SK-N-SH (cell line): ENCODE data around the gene NRTN. TPM values are rescaled to one million over a fixed set of nuclear protein-coding genes. Genes with fewer than 3 reads are reported as not detected.

Experiments used
- CTCF ChIA-PET: fragments of 300-600, 350-600 bp; formaldehyde crosslinking; extraction: SDS; loops from one replicate; lab custom pipeline; 2021; lab: Yijun Ruan, JAX
- POLR2A ChIA-PET: fragments of 350-600 bp; sonication (Branson Sonifier 250); formaldehyde crosslinking; extraction: SDS; loops from one replicate; lab custom pipeline; 2020; ENCODE audit warnings: antibody characterized with exemption, inconsistent platforms; lab: Yijun Ruan, JAX
- DNase-seq: peaks from one replicate; pipeline ENCODE4 v3.0.0; 2012
- H2AFZ ChIP-seq: fragments of 200-600 bp; sonication (generic); 2 replicates; pipeline ENCODE4 v1.8.1; 2016; ENCODE audit warnings: antibody characterized with exemption, mild to moderate bottlenecking, low read depth
- H3F3A ChIP-seq: fragments of 200-600 bp; sonication (generic); replicated peaks from 2 replicates; pipeline ENCODE3; 2016; ENCODE audit warnings: antibody characterized with exemption, mild to moderate bottlenecking; ENCODE audit not compliant: insufficient read depth
- H3K27ac ChIP-seq, 2 experiments: fragments of 200-500 bp in 1 of 2; fragments of 200-600 bp in 1 of 2; sonication (Bioruptor generic) in 1 of 2; sonication (generic), shearing (Covaris generic) in 1 of 2; 2 replicates each; pipeline versions ENCODE4 v1.5.1 to v1.6.1; 2014 to 2016; ENCODE audit warnings: low read depth in 2 of 2, inconsistent platforms in 1 of 2, low read length in 1 of 2, mild to moderate bottlenecking in 1 of 2, mixed read lengths in 1 of 2
- H3K27me3 ChIP-seq: fragments of 200-600 bp; sonication (generic), shearing (Covaris generic); 2 replicates; pipeline ENCODE4 v1.6.1; 2016; ENCODE audit warnings: mixed run types; ENCODE audit not compliant: insufficient read depth
- H3K36me3 ChIP-seq, 2 experiments: fragments of 200-500 bp in 1 of 2; fragments of 200-600 bp in 1 of 2; sonication (Bioruptor generic) in 1 of 2; sonication (generic) in 1 of 2; replicated peaks in 1 of 2; 2 replicates each; pipeline versions ENCODE3 to v1.5.1; 2014 to 2016; ENCODE audit warnings: low read length in 1 of 2, mild to moderate bottlenecking in 1 of 2; ENCODE audit not compliant: insufficient read depth in 2 of 2, control insufficient read depth in 1 of 2
- H3K4me1 ChIP-seq, 2 experiments: fragments of 200-500 bp in 1 of 2; fragments of 200-600 bp in 1 of 2; sonication (Bioruptor generic) in 1 of 2; sonication (generic), shearing (Covaris generic) in 1 of 2; 2 replicates each; pipeline versions ENCODE4 v1.5.1 to v1.6.1; 2014 to 2016; ENCODE audit warnings: low read depth in 1 of 2, low read length in 1 of 2, mixed run types in 1 of 2; ENCODE audit not compliant: insufficient read depth in 2 of 2, control insufficient read depth in 1 of 2
- H3K4me2 ChIP-seq: fragments of 200-600 bp; sonication (generic), shearing (Covaris generic); 2 replicates; pipeline ENCODE4 v1.6.1; 2017; ENCODE audit warnings: mixed run types
- H3K4me3 ChIP-seq, 2 experiments: fragments of 200-500 bp in 1 of 2; fragments of 200-600 bp in 1 of 2; sonication (Bioruptor generic) in 1 of 2; sonication (generic), shearing (Covaris generic) in 1 of 2; 2 replicates each; pipeline versions ENCODE4 v1.5.1 to v1.8.1; 2014 to 2016; ENCODE audit warnings: low read depth in 2 of 2, inconsistent platforms in 1 of 2, low read length in 1 of 2, mild to moderate bottlenecking in 1 of 2, mixed read lengths in 1 of 2, moderate library complexity in 1 of 2
- H3K79me2 ChIP-seq: fragments of 200-600 bp; sonication (generic); 2 replicates; pipeline ENCODE4 v1.8.1; 2017; ENCODE audit warnings: mild to moderate bottlenecking; ENCODE audit not compliant: insufficient read depth
- H3K9ac ChIP-seq: fragments of 200-600 bp; sonication (generic); 2 replicates; pipeline ENCODE4 v1.6.1; 2017; ENCODE audit warnings: mixed run types
- H3K9me2 ChIP-seq: fragments of 200-600 bp; sonication (generic); 2 replicates; pipeline ENCODE4 v1.6.1; 2017; ENCODE audit warnings: mixed run types
- H3K9me3 ChIP-seq: fragments of 200-600 bp; sonication (generic); 2 replicates; pipeline ENCODE4 v1.6.1; 2017; ENCODE audit warnings: mixed run types, mild to moderate bottlenecking, moderate library complexity
- H4K20me1 ChIP-seq: fragments of 200-600 bp; sonication (generic); 2 replicates; pipeline ENCODE4 v1.6.1; 2017; ENCODE audit warnings: mild to moderate bottlenecking, mixed run types; ENCODE audit not compliant: insufficient read depth
- CHD2 ChIP-seq: fragments of 150-350 bp; IDR thresholded peaks from 2 replicates; pipeline ENCODE4 v1.6.1; 2018; ENCODE audit warnings: low read length; ENCODE audit not compliant: partially characterized antibody
- ELF1 ChIP-seq: IDR thresholded peaks from 2 replicates; pipeline ENCODE4 v1.4.0; 2012
- FOXJ3 ChIP-seq: sonication (generic); formaldehyde crosslinking; IDR thresholded peaks from 2 replicates; pipeline ENCODE4 v1.5.1; 2020; ENCODE audit warnings: mild to moderate bottlenecking, missing genetic modification reagents
- GABPA ChIP-seq: IDR thresholded peaks from 2 replicates; pipeline ENCODE4 v1.4.0; 2012; ENCODE audit warnings: low read depth, mild to moderate bottlenecking
- GATA2 ChIP-seq: sonication (generic); formaldehyde crosslinking; IDR thresholded peaks from 2 replicates; pipeline ENCODE4 v1.5.0; 2020; ENCODE audit warnings: mild to moderate bottlenecking, missing genetic modification reagents
- JUND ChIP-seq: IDR thresholded peaks from 2 replicates; pipeline ENCODE4 v1.4.0; 2012
- MEF2A ChIP-seq: IDR thresholded peaks from 2 replicates; pipeline ENCODE4 v1.4.0; 2012; ENCODE audit warnings: low read depth, borderline replicate concordance
- MXI1 ChIP-seq: IDR thresholded peaks from 2 replicates; pipeline ENCODE4 v1.6.1; 2012; ENCODE audit warnings: mild to moderate bottlenecking, low read depth, low read length, improper control_type of control experiment
- NFIC ChIP-seq: IDR thresholded peaks from 2 replicates; pipeline ENCODE4 v1.4.0; 2012; ENCODE audit warnings: borderline replicate concordance
- NRF1 ChIP-seq: IDR thresholded peaks from 2 replicates; pipeline ENCODE4 v1.6.1; 2012; ENCODE audit warnings: low read depth, mild to moderate bottlenecking, low read length
- POLR2AphosphoS5 ChIP-seq: IDR thresholded peaks from 2 replicates; pipeline ENCODE4 v1.6.1; 2012; ENCODE audit warnings: low read depth, low read length
- RAD21 ChIP-seq: IDR thresholded peaks from 2 replicates; pipeline ENCODE4 v1.6.1; 2012; ENCODE audit warnings: mild to moderate bottlenecking, low read length
- RCOR1 ChIP-seq: fragments of 150-350 bp; IDR thresholded peaks from 2 replicates; pipeline ENCODE4 v1.6.1; 2017; ENCODE audit warnings: antibody characterized with exemption, low read length
- RXRA ChIP-seq: IDR thresholded peaks from 2 replicates; pipeline ENCODE4 v1.4.0; 2012; ENCODE audit warnings: low read depth, mild to moderate bottlenecking, borderline replicate concordance
- TAF1 ChIP-seq: IDR thresholded peaks from 2 replicates; pipeline ENCODE4 v1.6.1; 2012; ENCODE audit warnings: low read depth, mild to moderate bottlenecking, low read length, moderate library complexity, borderline replicate concordance
- TCF12 ChIP-seq: IDR thresholded peaks from 2 replicates; pipeline ENCODE4 v1.4.0; 2012
- TEAD4 ChIP-seq: IDR thresholded peaks from 2 replicates; pipeline ENCODE4 v1.4.0; 2012; ENCODE audit warnings: mild to moderate bottlenecking, borderline replicate concordance; ENCODE audit not compliant: insufficient read depth
- YY1 ChIP-seq: IDR thresholded peaks from 2 replicates; pipeline ENCODE4 v1.4.0; 2012; ENCODE audit warnings: low read depth, mild to moderate bottlenecking
- WGBS: methylation state at CpG from one replicate; pipeline ENCODE4 v1.1.6; 2017; ENCODE audit warnings: low lambda C conversion rate; 5-methylcytosine and 5-hydroxymethylcytosine counted together
- polyA plus RNA-seq, 3 experiments: library from polyadenylated mRNA; depleted of rRNA; stranded (reverse); fragments of >200 nt; gene quantifications; 2 replicates each; pipeline ENCODE4 v1.2.3, GENCODE V29; 2012
- TF ChIP-seq, protein P1 (sequence below): IDR thresholded peaks from 2 replicates; pipeline ENCODE4; 2012
- TF ChIP-seq, protein P2 (sequence below): IDR thresholded peaks from 2 replicates; pipeline ENCODE4 v1.4.0; 2012; ENCODE audit warnings: low read depth, borderline replicate concordance

The NRTN gene
- 0.54 and 0.99 TPM in 2 replicates for polyA plus RNA-seq (2012; rRNA removed)
- 0.31 and 0.77 TPM in 2 replicates for polyA plus RNA-seq (2012; cell fraction: cytosol; rRNA removed)
- 0.73 and 0.92 TPM in 2 replicates for polyA plus RNA-seq (2012; cell fraction: nucleus; rRNA removed)

DNA sequence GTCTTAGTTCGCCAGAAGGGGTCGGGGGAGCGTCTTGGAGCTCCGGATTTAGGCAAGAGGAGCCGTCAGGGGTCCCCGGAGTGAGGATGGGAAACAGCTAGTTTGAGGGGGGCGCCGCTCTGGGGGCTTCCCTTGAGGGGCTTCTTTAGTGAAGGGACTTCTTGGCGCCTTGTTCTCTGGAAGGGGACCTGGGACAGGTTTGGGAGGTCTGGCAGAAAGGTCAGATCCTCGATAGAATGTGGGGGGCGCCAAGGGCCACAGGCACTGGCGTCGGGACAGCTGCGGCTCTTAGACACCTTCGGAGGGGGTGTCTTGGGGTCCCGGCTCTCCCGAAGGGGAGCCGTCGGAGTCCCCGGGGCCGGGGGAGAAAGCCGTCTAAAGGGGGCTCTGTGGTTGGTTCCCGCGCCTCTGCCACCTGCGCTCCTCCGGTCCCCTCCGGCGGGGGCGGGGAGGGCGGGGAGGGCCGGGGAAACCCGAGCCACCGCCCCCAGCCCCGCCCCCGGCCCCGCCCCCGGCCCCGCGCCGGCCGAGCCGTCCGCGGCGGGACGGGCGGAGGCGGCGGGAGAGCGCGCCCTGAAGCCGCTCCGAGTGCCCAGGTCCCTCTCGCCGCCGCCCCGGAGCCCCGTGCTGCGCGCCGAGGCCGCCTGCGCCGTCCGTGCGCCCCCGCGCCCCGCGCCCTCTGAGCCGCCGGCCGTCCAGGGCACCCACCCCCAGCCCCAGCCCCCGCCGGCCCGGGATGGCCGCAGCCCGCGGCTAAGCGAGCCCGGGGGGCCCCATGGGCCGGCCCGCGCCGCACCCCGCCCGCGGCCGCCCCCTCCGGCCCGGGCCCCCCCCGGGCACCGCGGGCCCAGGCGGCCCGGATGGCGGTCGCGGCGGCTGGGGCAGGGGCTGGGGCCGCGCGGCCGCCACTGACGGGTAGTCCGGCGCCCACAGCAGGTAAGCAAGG is at the start of gene NRTN:
TSS of gene NRTN (plus strand) at position 552 of the 946 bp plus-strand sequence. CDS start 19,099 bp downstream, outside the sequence.
- peak within 1 kb of the TSS; percentile 99; the same call in 1 of the 2 replicates for H2AFZ ChIP-seq
- peak within 1 kb of the TSS; percentile 83 for H3K4me2 ChIP-seq
- H3F3A ChIP-seq: no peaks in the 10 kb centered on the region
- H3K9me2 ChIP-seq: no peaks in the 10 kb centered on the region
- H3K9me3 ChIP-seq: no peaks in the 10 kb centered on the region
- TF ChIP-seq GATA2 (CRISPR knock-in tag) (no peak), FOXJ3 (CRISPR knock-in tag) (no peak), RCOR1 (no peak), TCF12 (no peak), NRF1 (no peak), POLR2AphosphoS5 (no peak), YY1 (no peak), JUND (no peak), GABPA (no peak), MXI1 (no peak), CHD2 (no peak), TAF1 (no peak), RAD21 (no peak), ELF1 (no peak), RXRA (no peak), NFIC (no peak), TEAD4 (no peak), MEF2A (no peak)
- TF ChIP-seq, protein P1, sequence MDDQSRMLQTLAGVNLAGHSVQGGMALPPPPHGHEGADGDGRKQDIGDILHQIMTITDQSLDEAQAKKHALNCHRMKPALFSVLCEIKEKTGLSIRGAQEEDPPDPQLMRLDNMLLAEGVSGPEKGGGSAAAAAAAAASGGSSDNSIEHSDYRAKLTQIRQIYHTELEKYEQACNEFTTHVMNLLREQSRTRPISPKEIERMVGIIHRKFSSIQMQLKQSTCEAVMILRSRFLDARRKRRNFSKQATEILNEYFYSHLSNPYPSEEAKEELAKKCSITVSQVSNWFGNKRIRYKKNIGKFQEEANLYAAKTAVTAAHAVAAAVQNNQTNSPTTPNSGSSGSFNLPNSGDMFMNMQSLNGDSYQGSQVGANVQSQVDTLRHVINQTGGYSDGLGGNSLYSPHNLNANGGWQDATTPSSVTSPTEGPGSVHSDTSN: no peak
- TF ChIP-seq, protein P2, sequence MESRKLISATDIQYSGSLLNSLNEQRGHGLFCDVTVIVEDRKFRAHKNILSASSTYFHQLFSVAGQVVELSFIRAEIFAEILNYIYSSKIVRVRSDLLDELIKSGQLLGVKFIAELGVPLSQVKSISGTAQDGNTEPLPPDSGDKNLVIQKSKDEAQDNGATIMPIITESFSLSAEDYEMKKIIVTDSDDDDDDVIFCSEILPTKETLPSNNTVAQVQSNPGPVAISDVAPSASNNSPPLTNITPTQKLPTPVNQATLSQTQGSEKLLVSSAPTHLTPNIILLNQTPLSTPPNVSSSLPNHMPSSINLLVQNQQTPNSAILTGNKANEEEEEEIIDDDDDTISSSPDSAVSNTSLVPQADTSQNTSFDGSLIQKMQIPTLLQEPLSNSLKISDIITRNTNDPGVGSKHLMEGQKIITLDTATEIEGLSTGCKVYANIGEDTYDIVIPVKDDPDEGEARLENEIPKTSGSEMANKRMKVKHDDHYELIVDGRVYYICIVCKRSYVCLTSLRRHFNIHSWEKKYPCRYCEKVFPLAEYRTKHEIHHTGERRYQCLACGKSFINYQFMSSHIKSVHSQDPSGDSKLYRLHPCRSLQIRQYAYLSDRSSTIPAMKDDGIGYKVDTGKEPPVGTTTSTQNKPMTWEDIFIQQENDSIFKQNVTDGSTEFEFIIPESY: no peak
- H3K27me3 ChIP-seq: peaks cover 6% of the 10 kb centered on the region; the same call in 1 of the 2 replicates
- no peak within 1 kb of the TSS for H3K9ac ChIP-seq
- peak; percentile 82 for DNase-seq
- H3K36me3 ChIP-seq: no peaks in the 10 kb centered on the region
- H3K4me1 ChIP-seq: peaks cover 3 to 25% of the 10 kb centered on the region in 2 experiments; a peak in 1 of 4 replicates
- ChIA-PET POLR2A (interaction anchor here (1.1 to 1.5 kb wide), 3 partner anchors 23 to 91 kb away, joined by 3 to 15 read pairs (median 5); no protein-coding TSS in a partner anchor), CTCF (interaction anchor here (0.6 to 3.9 kb wide), 82 partner anchors 9 to 343 kb away, joined by 3 to 73 read pairs (median 5); partner anchors contain the start of genes CAPS, DUS3L, FUT6 and NDUFA11)
- H3K79me2 ChIP-seq: no peaks in the 10 kb centered on the region
- H3K4me3 ChIP-seq: peak within 1 kb of the TSS; percentile 34 to 56; a peak in 3 of 4 replicates
- H3K27ac ChIP-seq: no peak within 1 kb of the TSS
- H4K20me1 ChIP-seq: no peaks in the 10 kb centered on the region
- 11% methylated on average over 26 of the region's 107 CpGs for WGBS
